GM04504 (cell line): ENCODE measurements around the gene SCGB3A2.
"Not testable (repeated sequence)": the region's sequence is repeated elsewhere in the genome, so short reads cannot be mapped to it uniquely, and the experiment has no call there.

Experiments used
- DNase-seq: peaks from one replicate; pipeline ENCODE4 v3.0.0-alpha.2; 2012; ENCODE audit warnings: low read depth

Gene SCGB3A2

DNA sequence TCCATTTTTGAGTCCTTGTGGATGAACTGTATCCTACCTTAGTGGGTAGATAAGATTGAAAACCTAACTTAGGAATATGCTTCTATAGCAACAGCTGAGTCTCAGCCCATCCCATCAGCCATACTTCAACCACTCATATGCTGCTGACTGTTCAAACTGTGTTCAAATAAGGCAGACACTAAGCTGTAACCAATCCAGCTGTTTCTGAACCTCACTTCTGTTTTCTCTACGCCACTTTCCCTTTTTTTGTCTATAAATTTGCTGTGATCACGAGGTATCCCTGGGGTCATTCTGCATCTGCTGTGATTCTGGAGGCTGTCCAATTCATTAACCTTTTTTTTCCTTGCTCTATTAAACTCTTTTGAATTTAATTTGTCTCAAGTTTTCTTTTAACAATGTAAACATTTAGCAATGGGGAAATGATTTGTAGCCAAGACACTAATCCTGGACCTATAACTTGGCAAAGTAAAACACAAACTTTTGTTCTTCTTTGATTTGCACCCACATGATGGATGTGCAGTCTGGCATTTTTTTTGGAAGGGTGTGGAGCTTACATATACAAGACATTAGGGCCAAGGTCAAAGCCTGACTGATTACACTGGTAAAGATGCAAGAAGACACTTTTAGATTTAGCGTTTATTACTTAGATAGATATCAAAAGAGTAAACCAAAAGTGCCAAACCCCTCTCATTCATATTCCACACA is 14.9 kb upstream of the SCGB3A2 start:
- no peak for DNase-seq

DNA sequence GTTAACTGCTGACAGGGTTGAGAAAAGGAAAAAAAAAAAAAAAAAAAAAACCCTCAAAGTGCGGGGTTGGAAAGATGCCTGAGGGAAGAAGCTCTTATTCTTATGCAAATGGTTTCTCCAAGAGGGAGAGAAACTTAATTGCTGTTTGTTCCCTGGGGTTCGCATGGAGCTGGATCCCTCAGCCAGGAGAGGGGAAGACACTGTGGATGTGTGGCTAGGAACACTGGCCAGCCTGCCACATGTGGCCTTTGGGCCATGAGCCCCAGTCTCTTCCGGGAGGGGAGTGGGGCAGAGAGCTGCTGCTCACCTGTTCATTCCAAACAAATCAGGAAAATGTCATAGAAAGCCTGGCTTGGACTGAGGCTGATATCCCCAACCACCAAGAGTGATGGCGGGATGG is 9.4 kb upstream of the SCGB3A2 start:
- no peak for DNase-seq

DNA sequence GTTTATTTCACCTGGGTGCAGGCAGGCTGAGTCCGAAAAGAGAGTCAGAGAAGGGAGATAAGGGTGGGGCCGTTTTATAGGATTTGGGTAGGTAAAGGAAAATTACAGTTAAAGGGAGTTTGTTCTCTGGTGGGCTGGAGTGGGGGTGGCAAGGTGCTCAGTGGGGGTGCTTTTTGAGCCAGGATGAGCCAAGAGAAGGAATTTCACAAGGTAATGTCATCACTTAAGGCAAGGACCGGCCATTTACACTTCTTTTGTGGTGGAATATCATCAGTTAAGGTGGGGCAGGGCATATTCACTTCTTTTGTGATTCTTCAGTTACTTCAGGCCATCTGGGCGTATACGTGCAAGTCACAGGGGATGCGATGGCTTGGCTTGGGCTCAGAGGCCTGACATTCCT is 8.6 kb upstream of the SCGB3A2 start:
- not testable (repeated sequence) for DNase-seq

DNA sequence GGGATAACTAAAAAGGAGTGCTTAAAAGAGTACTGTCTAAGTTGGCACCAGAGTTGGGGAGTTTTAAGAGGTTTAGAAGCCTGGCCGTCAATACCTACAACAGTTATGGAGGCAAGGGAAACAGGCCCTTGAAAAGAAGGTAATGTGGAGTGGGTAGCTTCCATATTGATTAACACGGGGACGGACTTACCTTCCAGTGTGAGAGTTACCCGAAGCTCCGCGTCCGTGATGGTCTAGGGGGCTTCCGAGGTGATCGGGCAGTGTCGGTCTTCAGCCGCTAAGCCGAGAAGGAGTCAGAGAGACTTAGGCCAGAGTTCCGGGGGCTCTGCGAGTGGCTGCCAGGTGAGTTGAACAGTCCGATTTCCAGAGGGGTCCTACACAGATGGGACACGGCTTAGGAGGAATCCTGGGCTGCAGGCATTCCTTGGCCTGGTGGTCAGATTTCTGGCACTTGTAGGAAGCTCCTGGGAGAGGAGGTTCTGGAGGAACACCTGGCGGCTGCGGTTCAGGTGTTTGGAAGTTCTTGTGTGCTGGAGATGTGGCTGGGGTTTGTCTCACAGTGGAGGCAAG is 6.4 kb upstream of the SCGB3A2 start:
- DNase-seq: not testable (repeated sequence)

DNA sequence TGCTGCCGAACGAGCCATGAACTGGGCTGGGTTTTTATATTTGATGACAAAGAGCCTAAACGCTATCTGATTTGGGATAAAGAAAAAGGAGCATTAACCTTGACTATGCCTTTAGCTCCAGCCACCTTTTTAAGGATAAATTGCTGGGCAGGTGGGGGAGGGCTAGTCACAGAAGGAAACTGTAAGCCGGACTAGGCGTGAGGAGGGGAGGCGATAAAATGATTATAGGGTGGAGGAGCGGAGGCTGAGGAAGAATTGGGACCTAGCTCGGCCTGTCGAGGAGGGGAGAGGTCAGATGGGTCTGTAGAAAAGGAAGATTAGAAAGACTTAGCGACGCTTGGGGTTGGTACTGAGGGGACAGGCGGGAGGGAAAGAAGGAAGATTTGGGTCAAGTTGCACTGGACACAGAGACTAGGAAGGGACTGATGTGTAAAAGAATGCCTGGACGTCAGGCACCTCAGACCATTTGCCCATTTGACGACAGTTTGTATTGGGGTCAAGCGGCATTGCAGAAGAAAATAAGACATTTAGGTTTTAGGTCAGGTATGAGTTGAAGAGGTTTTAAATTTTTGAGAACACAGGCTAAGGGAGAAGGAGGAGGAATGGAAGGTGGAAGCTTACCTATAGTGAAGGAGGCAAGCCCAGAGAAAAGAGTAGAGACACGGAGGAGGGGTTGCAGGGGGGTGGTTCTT is 5.6 kb upstream of the SCGB3A2 start:
- DNase-seq: not testable (repeated sequence)

DNA sequence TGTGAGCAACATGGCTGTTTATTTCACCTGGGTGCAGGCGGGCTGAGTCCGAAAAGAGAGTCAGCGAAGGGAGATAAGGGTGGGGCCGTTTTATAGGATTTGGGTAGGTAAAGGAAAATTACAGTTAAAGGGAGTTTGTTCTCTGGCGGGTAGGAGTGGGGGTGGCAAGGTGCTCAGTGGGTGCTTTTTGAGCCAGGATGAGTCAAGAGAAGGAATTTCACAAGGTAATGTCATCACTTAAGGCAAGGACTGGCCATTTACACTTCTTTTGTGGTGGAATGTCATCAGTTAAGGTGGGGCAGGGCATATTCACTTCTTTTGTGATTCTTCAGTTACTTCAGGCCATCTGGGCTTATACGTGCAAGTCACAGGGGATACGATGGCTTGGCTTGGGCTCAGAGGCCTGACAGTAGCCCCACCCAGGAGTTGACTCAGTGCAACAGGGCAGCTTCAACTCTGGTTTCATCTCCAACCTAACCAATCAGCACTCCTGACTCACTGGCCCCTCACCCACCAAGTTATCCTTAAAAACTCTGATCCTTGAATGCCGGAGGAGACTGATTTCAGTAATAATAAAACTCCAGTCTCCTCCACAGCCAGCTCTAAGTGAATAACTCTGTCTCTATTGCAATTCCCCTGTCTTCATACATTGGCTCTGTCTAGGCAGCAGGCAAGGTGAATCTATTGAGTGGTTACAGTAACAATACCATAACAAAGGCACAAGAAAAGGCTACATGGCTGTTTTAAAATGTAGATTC is 4.2 kb upstream of the SCGB3A2 start:
- not testable (repeated sequence) for DNase-seq

DNA sequence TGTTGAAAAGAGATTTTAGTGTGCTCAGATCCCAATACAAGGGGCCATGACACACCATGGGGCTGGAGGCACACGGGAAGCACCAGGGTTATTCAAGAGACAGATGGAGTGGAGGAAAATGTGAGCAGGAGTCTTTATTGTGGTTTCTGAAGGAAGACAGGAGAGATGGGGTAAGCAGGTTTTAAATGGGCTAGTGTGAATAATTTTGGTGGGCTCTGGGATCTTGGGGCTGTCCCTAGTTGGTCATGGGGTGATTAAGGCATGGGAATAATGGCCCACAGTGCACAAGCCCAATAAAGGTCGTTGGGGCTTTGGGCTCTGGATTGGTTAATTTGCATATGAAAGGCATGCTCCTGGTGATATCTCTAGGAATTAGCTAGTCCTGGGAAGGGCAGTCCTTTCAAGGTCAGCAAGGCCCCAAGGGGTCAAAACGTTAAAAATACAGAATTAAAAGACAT is 3.6 kb upstream of the SCGB3A2 start:
- no peak for DNase-seq

DNA sequence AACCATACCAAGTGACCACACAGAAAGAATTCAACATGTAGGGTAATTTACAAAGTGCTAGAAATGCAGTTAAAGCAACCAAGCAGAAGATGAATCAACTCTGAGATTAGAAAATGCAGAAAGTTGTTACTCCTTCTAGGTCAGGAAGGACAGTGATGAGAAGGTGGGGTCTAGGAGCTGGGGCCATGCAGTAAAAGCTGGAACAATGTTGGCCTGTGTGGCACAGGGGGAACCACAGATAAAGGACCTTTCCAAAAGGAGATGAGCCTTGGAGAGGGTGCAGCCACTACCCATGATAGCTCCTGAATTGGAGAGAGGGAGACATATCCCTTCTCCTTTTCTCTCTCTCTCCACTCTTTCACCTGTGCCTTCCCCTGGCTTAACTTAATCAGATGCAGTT is 2.4 kb upstream of the SCGB3A2 start:
- no peak for DNase-seq

DNA sequence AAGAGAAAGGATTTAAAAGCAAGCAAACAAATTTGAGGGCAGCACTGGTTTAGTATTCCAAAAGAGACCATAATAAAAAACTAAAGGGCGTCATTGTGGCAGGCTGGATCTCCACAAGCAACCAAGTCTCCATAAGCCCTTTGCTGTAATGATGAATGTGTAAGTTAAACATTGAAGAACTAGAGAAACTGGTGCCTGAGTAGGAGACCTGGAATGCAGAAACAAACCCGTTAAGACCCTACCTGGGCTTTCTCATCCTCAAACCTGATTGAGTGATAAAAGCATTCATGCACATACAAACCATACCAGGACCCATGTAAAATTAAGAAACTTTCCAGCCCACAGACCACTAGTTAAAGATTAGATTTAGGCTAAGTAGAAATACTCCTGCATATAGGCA is 1.9 kb upstream of the SCGB3A2 start:
- no peak for DNase-seq

DNA sequence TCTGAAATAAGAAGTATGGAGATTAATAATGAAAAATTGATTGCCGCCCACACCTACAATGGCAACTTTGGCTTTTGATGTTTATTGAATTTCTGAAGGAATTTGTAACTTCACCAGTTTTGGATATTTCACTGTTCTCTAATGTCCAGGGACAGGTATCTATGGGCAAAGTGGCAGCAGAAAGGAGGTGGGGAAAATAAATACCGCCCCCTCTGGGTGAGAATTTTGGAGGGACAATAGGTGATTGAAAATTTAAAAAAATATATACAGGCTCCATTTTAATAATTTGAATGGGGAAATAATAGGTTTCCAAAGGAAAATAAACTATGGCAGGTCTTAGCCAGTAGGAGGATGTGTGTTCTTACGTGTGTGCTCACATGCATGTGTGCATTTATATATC is 1.3 kb downstream of the SCGB3A2 start:
- no peak for DNase-seq

DNA sequence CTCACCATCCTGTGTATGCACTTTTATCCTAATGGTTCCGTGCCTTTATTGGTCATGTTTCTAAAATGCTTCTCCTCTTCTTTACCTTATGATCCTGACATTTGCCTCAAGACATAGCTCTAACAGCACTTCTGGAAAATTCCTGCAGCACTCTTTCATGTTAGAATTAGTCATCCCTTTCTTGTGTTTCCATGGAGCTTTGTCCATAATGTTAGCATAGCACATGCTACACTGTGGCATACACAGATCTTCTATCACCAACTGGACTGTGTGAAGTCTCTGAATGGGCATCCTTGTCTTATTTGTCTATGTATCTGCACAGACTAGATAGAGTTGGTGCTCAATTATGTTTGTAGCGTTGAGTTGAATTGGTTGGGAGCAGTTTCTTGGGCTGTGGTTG is 2.0 kb downstream of the SCGB3A2 start:
- no peak for DNase-seq

DNA sequence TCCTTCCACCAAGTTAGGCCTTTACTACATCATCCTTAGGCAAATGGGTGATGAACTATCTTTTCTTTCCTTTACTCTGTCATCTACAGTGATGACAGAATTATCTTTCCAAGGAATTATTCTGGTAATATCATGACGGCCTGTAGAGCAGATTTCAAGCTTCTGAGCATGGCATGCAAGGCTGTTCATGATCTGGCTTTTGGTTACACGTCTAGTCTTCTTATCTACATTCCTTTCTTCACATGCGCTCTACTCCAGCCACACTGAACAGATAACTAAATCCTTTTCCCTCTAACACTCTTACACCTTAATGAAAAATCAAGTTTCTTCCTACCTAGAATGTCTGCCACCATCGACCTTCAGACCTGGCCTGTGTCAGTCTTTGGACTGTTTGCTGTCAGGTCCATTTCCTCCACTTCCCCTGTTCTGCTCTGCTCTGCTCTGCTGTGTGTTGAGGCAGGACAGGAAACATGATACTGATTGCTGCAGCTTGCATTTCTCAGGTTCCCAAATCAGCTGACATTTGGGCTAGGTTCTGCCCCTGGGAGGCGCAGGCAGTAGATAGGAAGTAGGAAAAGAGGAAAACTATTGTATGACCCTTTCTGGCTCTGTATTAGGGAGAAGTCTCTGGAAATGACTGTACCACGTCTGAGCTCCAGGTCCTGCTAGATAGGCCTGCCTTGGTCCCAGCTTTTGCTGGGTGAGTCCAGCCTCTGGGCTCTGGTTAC is 4.2 kb downstream of the SCGB3A2 start:
- DNase-seq: no peak

DNA sequence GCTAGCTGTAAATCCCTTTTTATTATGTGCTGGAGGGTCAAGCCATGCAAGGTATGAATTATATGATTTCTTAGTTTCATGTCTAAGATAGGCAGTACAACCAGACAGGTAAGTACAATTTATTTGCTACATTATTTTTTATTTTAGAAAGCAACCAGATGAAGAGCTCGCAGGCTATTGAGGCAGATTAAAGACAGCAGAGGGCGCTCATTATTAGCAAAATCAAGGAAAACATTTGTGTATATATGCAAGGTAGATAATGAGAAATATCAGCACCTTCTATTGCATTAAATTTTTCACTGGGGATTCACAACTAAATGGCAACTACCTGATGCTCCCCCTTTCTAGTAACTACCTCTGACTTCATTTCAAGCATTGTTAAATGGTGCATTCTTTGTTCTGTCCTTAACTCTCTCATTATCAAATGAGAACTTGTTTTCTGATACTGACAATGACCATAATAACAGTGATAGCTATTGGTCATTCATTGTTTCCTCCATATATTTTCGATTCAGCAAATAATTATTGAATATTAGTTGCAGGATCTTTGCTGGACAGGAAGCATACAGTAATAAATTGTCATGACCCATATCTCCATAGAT is 8.6 kb downstream of the SCGB3A2 start:
- DNase-seq: no peak

DNA sequence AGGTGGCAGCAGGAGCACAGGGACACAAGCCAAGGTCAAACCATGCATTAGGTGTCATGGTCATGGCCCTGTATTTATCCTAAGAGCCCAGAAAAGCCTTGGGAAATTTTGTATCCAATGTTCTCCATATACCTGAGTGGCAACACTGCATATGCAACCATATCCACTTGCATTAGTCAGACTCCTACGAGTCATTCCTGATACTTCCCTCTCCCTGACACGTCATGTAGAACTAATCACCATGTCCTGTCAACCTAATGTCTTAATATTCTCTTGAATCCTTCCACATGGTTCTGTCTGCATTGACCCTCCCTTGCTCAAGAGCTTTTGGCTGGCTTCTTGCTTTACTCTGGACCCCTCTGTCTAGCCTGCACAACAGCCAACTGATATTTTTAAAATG is 9.4 kb downstream of the SCGB3A2 start:
- no peak for DNase-seq

DNA sequence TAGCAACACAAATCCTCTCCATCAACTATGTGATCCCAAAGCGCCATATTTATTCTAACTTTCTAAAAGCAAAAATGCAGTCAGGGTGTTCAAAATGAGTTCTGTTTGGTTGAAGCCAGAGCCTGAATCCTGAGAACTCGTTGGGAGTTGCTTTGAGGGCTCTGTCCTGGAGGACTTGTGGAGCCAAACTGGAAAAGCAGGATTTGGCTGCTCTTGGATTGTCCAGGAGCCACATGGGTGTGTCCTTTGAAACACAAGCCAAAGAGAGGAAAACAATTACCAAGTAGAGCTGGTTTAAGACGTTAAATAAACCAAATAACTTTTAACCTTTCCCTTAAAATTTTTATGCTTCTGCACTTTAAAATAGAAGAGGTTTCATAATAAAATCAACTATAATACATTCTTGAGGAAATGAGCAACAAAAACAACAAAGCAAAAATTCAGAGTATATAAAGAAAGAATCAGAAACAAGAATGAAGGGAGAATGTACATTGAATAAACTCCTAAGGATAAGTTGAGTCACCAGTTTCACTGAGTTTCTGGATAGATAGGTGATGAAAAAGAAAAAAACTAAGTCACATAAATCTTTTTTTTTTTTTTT is 14.3 kb downstream of the SCGB3A2 start:
- DNase-seq: no peak

DNA sequence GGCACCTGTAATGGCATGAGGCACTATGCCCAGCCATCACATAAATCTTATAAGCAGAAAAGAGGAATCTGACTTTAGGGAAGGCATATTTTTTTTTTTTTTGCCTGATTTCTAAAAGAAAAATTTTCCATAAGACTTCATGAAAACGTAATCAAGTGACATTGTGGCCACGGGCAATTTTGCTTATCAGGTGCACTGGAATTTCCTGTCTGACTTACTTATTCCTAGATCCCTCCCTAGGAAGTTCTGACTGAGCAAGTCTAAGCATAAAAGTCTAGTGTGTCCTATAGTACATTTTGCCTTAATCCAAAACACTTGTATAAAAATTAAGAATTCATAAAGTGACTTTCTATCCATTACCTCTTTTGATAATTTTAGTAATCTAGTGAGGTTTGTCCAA is 15.3 kb downstream of the SCGB3A2 start:
- DNase-seq: no peak

DNA sequence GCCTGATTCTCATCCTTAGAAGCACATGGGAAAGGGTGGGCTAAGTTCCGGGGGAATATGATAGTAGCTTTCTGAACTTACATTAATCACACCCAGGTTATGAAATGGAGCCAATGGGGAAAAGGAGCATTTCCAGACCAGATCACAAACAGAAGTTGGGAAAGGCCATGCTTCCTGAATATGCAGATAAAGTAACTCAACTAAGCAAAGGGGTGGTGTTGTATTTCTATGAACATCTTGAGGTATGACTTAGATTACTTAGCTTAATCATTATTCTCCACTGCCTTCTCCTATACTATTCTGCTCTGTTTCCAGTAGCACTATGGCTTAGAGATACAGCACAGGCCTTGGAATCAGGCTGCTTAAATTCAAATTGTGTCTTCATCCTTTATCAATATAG is 17.4 kb downstream of the SCGB3A2 start:
- no peak for DNase-seq

DNA sequence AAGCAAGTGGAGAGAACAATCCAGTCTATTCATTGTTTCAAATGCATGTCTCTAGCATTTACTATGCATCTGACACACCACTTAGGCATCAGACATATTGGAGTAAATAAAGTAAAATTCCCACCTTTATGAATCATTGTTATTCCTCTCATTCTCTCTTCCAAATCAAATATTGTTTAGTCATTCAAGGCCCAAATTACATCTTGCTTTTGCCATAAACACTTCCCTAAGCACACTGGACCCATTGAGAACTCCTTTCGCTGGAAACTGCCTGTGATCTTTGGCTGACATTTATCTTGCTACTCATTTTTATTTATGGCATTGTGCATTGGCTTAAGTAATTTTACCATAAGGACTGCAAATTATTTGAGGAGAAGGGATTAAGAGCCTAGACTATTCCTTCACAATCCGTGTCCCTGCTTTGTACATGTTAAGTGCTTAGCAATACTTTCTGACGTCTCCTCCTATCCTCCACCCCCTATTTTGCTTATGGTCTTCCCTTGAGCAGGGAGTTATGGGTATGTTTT is 20.4 kb downstream of the SCGB3A2 start:
- DNase-seq: no peak

DNA sequence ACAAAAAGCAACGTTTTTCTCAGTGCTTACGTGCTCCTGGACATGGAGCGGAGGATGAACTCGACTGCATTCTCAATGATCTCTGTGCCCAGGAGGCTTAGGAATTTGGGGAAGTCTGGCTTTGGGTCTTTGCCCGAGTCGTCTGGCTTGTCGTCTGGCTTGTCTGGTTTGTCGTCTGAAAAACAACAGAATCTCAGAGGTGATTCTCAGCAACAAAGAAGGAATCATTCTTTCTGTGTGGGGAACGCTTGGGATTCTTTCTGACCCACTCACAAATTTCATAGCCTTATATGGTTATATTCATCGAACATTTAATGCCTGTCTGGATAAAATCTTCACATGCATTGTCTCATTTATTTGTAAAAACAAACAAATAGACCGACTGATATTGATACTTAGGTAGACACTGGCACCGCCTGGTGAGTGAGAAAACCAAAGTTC is 23.1 kb downstream of the SCGB3A2 start:
- DNase-seq: no peak

DNA sequence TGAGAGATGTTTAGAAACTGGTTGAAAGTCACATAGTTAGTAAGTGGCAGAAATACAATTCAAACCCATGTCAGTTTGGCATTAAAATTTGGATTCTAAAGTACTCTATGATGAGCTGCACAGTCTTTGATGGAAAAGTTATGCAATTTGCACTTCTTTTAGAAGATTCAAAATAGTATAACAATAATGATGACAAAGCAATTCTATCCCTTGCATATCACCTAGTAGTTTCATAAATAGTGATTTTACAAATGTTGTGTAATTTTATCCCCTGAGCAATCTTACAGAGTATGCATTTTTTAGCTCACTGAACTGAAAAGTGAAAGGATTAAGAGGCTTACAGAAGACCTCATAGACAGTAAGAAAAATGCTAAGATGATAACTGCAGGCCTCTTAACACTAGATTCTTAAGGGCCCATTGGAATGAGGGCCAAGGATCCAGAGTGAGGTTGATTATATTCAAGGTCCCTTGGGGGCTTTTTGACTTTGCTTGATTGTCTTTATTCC is 24.2 kb downstream of the SCGB3A2 start:
- DNase-seq: no peak

DNA sequence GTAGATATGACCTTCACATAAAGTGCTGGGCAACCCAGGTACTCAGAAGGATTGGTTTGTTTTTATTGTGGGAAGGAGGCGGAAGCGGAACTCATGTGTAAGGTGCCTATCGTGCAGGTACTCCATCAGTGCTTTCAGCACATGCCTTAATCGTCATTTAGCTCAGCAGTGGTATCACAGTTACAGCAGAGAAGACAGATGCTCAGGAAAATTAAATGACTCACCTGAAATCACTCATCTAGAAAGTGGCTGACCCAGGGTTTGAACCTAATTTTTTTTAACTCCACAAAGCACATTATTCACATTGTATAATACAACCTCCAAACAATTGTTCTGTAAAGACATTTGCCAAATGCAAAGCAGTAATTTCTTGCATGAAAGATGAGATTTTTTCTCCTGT is 25.6 kb downstream of the SCGB3A2 start:
- DNase-seq: no peak
